ENCODE measurements around the gene ARHGAP9.

The ARHGAP9 gene

GRCh38 chr12:57462912-57463253, 16.8 kb downstream of the ARHGAP9 start (continued):
- TF ChIP-seq ZBTB44 (tag by site-specific recombination; IDR thresholded peaks at IDR 0.05) (peak; percentile 9; the same call in 1 of the 2 replicates), ZNF704 (tag by site-specific recombination; IDR thresholded peaks at IDR 0.05) (no peak), ZNF423 (tag by site-specific recombination; IDR thresholded peaks at IDR 0.05) (no peak), ZNF585B (tag by site-specific recombination; IDR thresholded peaks at IDR 0.05) (no peak), ZSCAN30 (tag by site-specific recombination; IDR thresholded peaks at IDR 0.05) (no peak), ZNF621 (tag by site-specific recombination; IDR thresholded peaks at IDR 0.05) (no peak), TRIM28 (IDR thresholded peaks at IDR 0.05; ENCODE audit: borderline replicate concordance, low read length) (peak; percentile 10; the same call in 1 of the 2 replicates), ZNF629 (tag by site-specific recombination; IDR thresholded peaks at IDR 0.05) (0 out of 2 replicates have a peak, but pooled peaks have one; percentile 4), ZNF658 (tag by site-specific recombination; IDR thresholded peaks at IDR 0.05) (no peak), GFI1B (tag by site-specific recombination; IDR thresholded peaks at IDR 0.05) (no peak), ZNF791 (tag by site-specific recombination; IDR thresholded peaks at IDR 0.05) (no peak), YY1 (tag by site-specific recombination; IDR thresholded peaks at IDR 0.05) (no peak), ZNF221 (tag by site-specific recombination; IDR thresholded peaks at IDR 0.05; ENCODE audit: borderline replicate concordance) (no peak), ATF2 (tag by site-specific recombination; IDR thresholded peaks at IDR 0.05; ENCODE audit: low read depth) (no peak), SP7 (tag by site-specific recombination; IDR thresholded peaks at IDR 0.05) (no peak), ZNF561 (tag by site-specific recombination; IDR thresholded peaks at IDR 0.05; ENCODE audit: borderline replicate concordance) (no peak), ZNF600 (tag by site-specific recombination; IDR thresholded peaks at IDR 0.05) (peak; percentile 11; the same call in 1 of the 2 replicates), ZNF324 (tag by site-specific recombination; IDR thresholded peaks at IDR 0.05) (no peak), ZNF555 (tag by site-specific recombination; conservative IDR thresholded peaks at IDR 0.05) (no peak), ZFHX2 (tag by site-specific recombination; conservative IDR thresholded peaks at IDR 0.05) (no peak), RBAK (tag by site-specific recombination; IDR thresholded peaks at IDR 0.05) (no peak), ZNF366 (tag by site-specific recombination; conservative IDR thresholded peaks at IDR 0.05) (no peak), ZNF501 (tag by site-specific recombination; IDR thresholded peaks at IDR 0.05) (no peak), KLF17 (tag by site-specific recombination; IDR thresholded peaks at IDR 0.05) (no peak)

- H3K9me3 ChIP-seq (ENCODE audit: control insufficient read depth, insufficient read depth, low read depth, low read length), result no peaks in the 10 kb centered on the region
- TF ChIP-seq PRDM6 (tag by site-specific recombination; IDR thresholded peaks at IDR 0.05) (no peak), WT1 (tag by site-specific recombination; IDR thresholded peaks at IDR 0.05) (no peak), ZNF169 (tag by site-specific recombination; IDR thresholded peaks at IDR 0.05) (no peak), ZNF658 (tag by site-specific recombination; IDR thresholded peaks at IDR 0.05) (no peak), ZFHX2 (tag by site-specific recombination; conservative IDR thresholded peaks at IDR 0.05) (no peak), HIC1 (tag by site-specific recombination; IDR thresholded peaks at IDR 0.05) (peak; percentile 27), ZNF768 (tag by site-specific recombination; IDR thresholded peaks at IDR 0.05) (no peak), ZNF544 (tag by site-specific recombination; IDR thresholded peaks at IDR 0.05) (no peak)
Measured at GRCh38 chr12:57462251-57462911, 17.3 kb downstream of the ARHGAP9 start.

More at GRCh38 chr12:57462251-57462911, 17.3 kb downstream of the ARHGAP9 start:
- ChIA-PET CTCF (interaction anchor here (0.6 to 4.2 kb wide), 20 partner anchors 9 to 1301 kb away, joined by 3 to 38 read pairs (median 4); partner anchors contain the start of genes ARHGAP9 and TIMELESS), POLR2A (no interaction called here)
- H3K27ac ChIP-seq (ENCODE audit: extremely low read depth, low read depth, low read length), result peak overlapping the region; percentile 25
- no peaks in the 10 kb centered on the region for H3K36me3 ChIP-seq (ENCODE audit: control insufficient read depth in 2 of 2, insufficient read depth in 1 of 2, low read length in 2 of 2)
- H3K4me1 ChIP-seq (ENCODE audit: control insufficient read depth, insufficient read depth, low read length), result peaks cover 8% of the 10 kb centered on the region
- peak overlapping the region; percentile 48 for H3K4me3 ChIP-seq (ENCODE audit: low read depth, low read length)

Measured in HEK293 (cell line).